H1 (cell line): ENCODE measurements around the gene RAB40B. TPM values are rescaled to one million over a fixed set of nuclear protein-coding genes. Genes with fewer than 3 reads are reported as not detected.

Experiments
- CTCF ChIA-PET: fragments of 300-600 bp; sonication (Branson Sonifier 250); formaldehyde crosslinking; loops from one replicate; lab custom pipeline; 2021; ENCODE audit not compliant: partially characterized antibody; lab: Charles Lee
- POLR2A ChIA-PET: fragments of 300-600 bp; sonication (Branson Sonifier 250); formaldehyde crosslinking; loops from one replicate; lab custom pipeline; 2021; ENCODE audit warnings: inconsistent platforms; ENCODE audit not compliant: partially characterized antibody; lab: Charles Lee
- DNase-seq, 2 experiments: peaks; one replicate each; pipeline versions ENCODE4 v3.0.0 to v3.0.0-alpha.2; 2010 to 2022; ENCODE audit warnings: low spot score in 2 of 2, low read depth in 1 of 2, mixed read lengths in 1 of 2
- FAIRE-seq: peaks from 2 replicates; lab custom pipeline; 2011; peaks lifted over from hg19 to GRCh38; lab: Jason Lieb, UNC
- H2AFZ ChIP-seq: 2 replicates; pipeline ENCODE4 v1.8.1; 2012; ENCODE audit warnings: low read length, inconsistent platforms
- H2AK5ac ChIP-seq: 2 replicates; pipeline ENCODE4 v1.6.1; 2013; ENCODE audit warnings: low read depth, low read length
- H2BK120ac ChIP-seq: replicated peaks from 2 replicates; pipeline ENCODE3; 2013; ENCODE audit warnings: low read depth, low read length, inconsistent platforms
- H2BK12ac ChIP-seq: 2 replicates; pipeline ENCODE4 v1.6.1; 2013; ENCODE audit warnings: low read depth, low read length
- H2BK15ac ChIP-seq: 2 replicates; pipeline ENCODE4 v1.6.1; 2013; ENCODE audit warnings: low read length
- H2BK20ac ChIP-seq: 2 replicates; pipeline ENCODE4 v1.6.1; 2013; ENCODE audit warnings: low read length
- H2BK5ac ChIP-seq: 2 replicates; pipeline ENCODE4 v1.6.1; 2013; ENCODE audit warnings: low read depth, low read length
- H3K14ac ChIP-seq: 2 replicates; pipeline ENCODE4 v1.6.1; 2013; ENCODE audit warnings: inconsistent platforms; ENCODE audit not compliant: insufficient read length
- H3K18ac ChIP-seq: 2 replicates; pipeline ENCODE4 v1.6.1; 2013; ENCODE audit warnings: low read length; ENCODE audit errors: extremely low read depth
- H3K23ac ChIP-seq: 2 replicates; pipeline ENCODE4 v1.6.1; 2013; ENCODE audit warnings: inconsistent platforms; ENCODE audit not compliant: insufficient read length
- H3K23me2 ChIP-seq: 2 replicates; pipeline ENCODE4 v1.6.1; 2013; ENCODE audit warnings: low read depth, low read length
- H3K27ac ChIP-seq: 2 replicates; pipeline ENCODE4 v1.6.1; 2011; ENCODE audit warnings: low read depth, low read length, inconsistent platforms
- H3K27me3 ChIP-seq, 4 experiments: replicated peaks in 1 of 4; 1 replicate in 1 of 4; 2 replicates in 3 of 4; pipeline versions ENCODE4 v1.6.1 to v1.8.1; 2011 to 2013; ENCODE audit warnings: low read length in 3 of 4, mild to moderate bottlenecking in 3 of 4, inconsistent platforms in 2 of 4, mixed read lengths in 2 of 4, moderate library complexity in 1 of 4; ENCODE audit not compliant: control insufficient read depth in 3 of 4, insufficient read depth in 3 of 4; ENCODE audit errors: extremely low read depth in 1 of 4
- H3K36me3 ChIP-seq, 4 experiments: 2 replicates each; pipeline versions ENCODE4 v1.6.1 to v1.8.1; 2011 to 2013; ENCODE audit warnings: mild to moderate bottlenecking in 4 of 4, low read length in 3 of 4, moderate library complexity in 2 of 4, control low read depth in 1 of 4, inconsistent platforms in 1 of 4; ENCODE audit not compliant: insufficient read depth in 4 of 4, control insufficient read depth in 2 of 4
- H3K4ac ChIP-seq: replicated peaks from 2 replicates; pipeline ENCODE3; 2013; ENCODE audit warnings: low read length, low read depth, mixed read lengths, inconsistent platforms; ENCODE audit not compliant: insufficient read length
- H3K4me1 ChIP-seq, 4 experiments: replicated peaks in 1 of 4; 1 replicate in 1 of 4; 2 replicates in 3 of 4; pipeline versions ENCODE4 v1.6.1 to v1.8.1; 2011 to 2013; ENCODE audit warnings: low read length in 3 of 4, inconsistent platforms in 2 of 4, mixed read lengths in 1 of 4; ENCODE audit not compliant: insufficient read depth in 4 of 4, control insufficient read depth in 3 of 4
- H3K4me2 ChIP-seq, 2 experiments: 2 replicates each; pipeline versions ENCODE4 v1.6.1 to v1.8.1; 2011 to 2013; ENCODE audit warnings: low read depth in 2 of 2, low read length in 2 of 2, control low read depth in 1 of 2, inconsistent platforms in 1 of 2, mild to moderate bottlenecking in 1 of 2; ENCODE audit not compliant: insufficient read depth in 1 of 2
- H3K4me3 ChIP-seq, 4 experiments: fragments of 200-600, 300-600 bp in 1 of 4; sonication (generic), shearing (Covaris generic), sonication (Bioruptor Twin) in 1 of 4; 2 replicates each; pipeline versions ENCODE4 v1.5.1 to v1.8.1; 2011 to 2016; ENCODE audit warnings: low read length in 4 of 4, low read depth in 3 of 4, control low read depth in 2 of 4, inconsistent platforms in 2 of 4, mild to moderate bottlenecking in 2 of 4, mixed read lengths in 1 of 4, moderate library complexity in 1 of 4; ENCODE audit not compliant: insufficient read depth in 2 of 4; ENCODE audit errors: extremely low read depth in 1 of 4
- H3K56ac ChIP-seq: replicated peaks from 2 replicates; pipeline ENCODE3; 2013; ENCODE audit warnings: low read depth, mild to moderate bottlenecking, mixed read lengths, low read length, inconsistent platforms; ENCODE audit not compliant: insufficient read length
- H3K79me1 ChIP-seq: 2 replicates; pipeline ENCODE4 v1.6.1; 2013; ENCODE audit warnings: low read depth, low read length, control low read depth
- H3K79me2 ChIP-seq, 2 experiments: 2 replicates each; pipeline versions ENCODE4 v1.6.1 to v1.8.1; 2012 to 2013; ENCODE audit warnings: low read length in 2 of 2, mild to moderate bottlenecking in 2 of 2, inconsistent platforms in 1 of 2; ENCODE audit not compliant: insufficient read depth in 2 of 2, control insufficient read depth in 1 of 2
- H3K9ac ChIP-seq, 4 experiments: replicated peaks in 1 of 4; 1 replicate in 1 of 4; 2 replicates in 3 of 4; pipeline versions ENCODE4 v1.6.1 to v1.8.1; 2011 to 2013; ENCODE audit warnings: low read depth in 3 of 4, low read length in 3 of 4, control low read depth in 2 of 4, mild to moderate bottlenecking in 2 of 4, moderate library complexity in 2 of 4, inconsistent platforms in 1 of 4; ENCODE audit errors: extremely low read depth in 1 of 4
- H3K9me3 ChIP-seq, 2 experiments: 2 replicates each; pipeline versions ENCODE4 v1.6.1 to v1.8.1; 2012 to 2013; ENCODE audit warnings: mild to moderate bottlenecking in 2 of 2, moderate library complexity in 2 of 2, control low read depth in 1 of 2, inconsistent platforms in 1 of 2, low read depth in 1 of 2, low read length in 1 of 2, mixed read lengths in 1 of 2; ENCODE audit not compliant: insufficient read depth in 2 of 2
- H4K20me1 ChIP-seq, 2 experiments: replicated peaks in 1 of 2; 2 replicates each; pipeline versions ENCODE3 to v1.8.1; 2011 to 2013; ENCODE audit warnings: inconsistent platforms in 2 of 2, low read length in 2 of 2, mild to moderate bottlenecking in 1 of 2; ENCODE audit not compliant: insufficient read depth in 2 of 2, control insufficient read depth in 1 of 2
- H4K5ac ChIP-seq: 2 replicates; pipeline ENCODE4 v1.6.1; 2013; ENCODE audit warnings: low read length, low read depth, mixed read lengths, inconsistent platforms; ENCODE audit not compliant: insufficient read length
- H4K8ac ChIP-seq: 2 replicates; pipeline ENCODE4 v1.8.0; 2013; ENCODE audit warnings: mild to moderate bottlenecking, moderate library complexity, low read length, inconsistent platforms; ENCODE audit not compliant: insufficient read depth; ENCODE audit errors: extremely low read depth
- H4K91ac ChIP-seq: replicated peaks from 2 replicates; pipeline ENCODE3; 2013; ENCODE audit warnings: low read length, mixed read lengths, inconsistent platforms; ENCODE audit not compliant: insufficient read length
- BCL11A ChIP-seq, 2 experiments: IDR thresholded peaks; one replicate each; pipeline ENCODE4 v1.6.1; 2011; ENCODE audit warnings: low read depth in 2 of 2, low read length in 2 of 2, mild to moderate bottlenecking in 2 of 2
- CEBPB ChIP-seq: IDR thresholded peaks from 2 replicates; pipeline ENCODE4 v1.6.1; 2012; ENCODE audit warnings: low read depth, low read length
- EGR1 ChIP-seq: IDR thresholded peaks from 2 replicates; pipeline ENCODE4 v1.6.1; 2011; ENCODE audit warnings: low read depth, low read length, borderline replicate concordance
- JUN ChIP-seq: IDR thresholded peaks from 2 replicates; pipeline ENCODE4 v1.6.1; 2011; ENCODE audit warnings: low read depth, mild to moderate bottlenecking, improper control_type of control experiment, low read length
- RXRA ChIP-seq: IDR thresholded peaks from 2 replicates; pipeline ENCODE4 v1.6.1; 2011; ENCODE audit warnings: low read depth, mild to moderate bottlenecking, low read length, moderate library complexity; ENCODE audit not compliant: insufficient read depth
- SAP30 ChIP-seq: fragments of 300-600 bp; sonication (generic); IDR thresholded peaks from 2 replicates; pipeline ENCODE4 v1.7.1; 2012; ENCODE audit warnings: low read length, moderate library complexity, mild to moderate bottlenecking, inconsistent platforms; ENCODE audit not compliant: insufficient read depth, insufficient replicate concordance
- SRF ChIP-seq: IDR thresholded peaks from 2 replicates; pipeline ENCODE4 v1.6.1; 2011; ENCODE audit warnings: mild to moderate bottlenecking, low read depth, low read length, moderate library complexity
- WGBS, 2 experiments: shearing (Covaris generic) in 1 of 2; methylation state at CpG; one replicate each; pipeline versions ENCODE4 v1.1.6 to v1.1.7; 2013 to 2015; ENCODE audit warnings: low lambda C conversion rate in 2 of 2, mixed read lengths in 2 of 2, inconsistent platforms in 1 of 2, low coverage in 1 of 2, missing lambda C conversion rate in 1 of 2; ENCODE audit not compliant: insufficient replicate concordance in 2 of 2, insufficient coverage in 1 of 2, insufficient read length in 1 of 2; ENCODE audit errors: extremely low coverage in 1 of 2, missing lambda C conversion rate in 1 of 2; 5-methylcytosine and 5-hydroxymethylcytosine counted together
- polyA plus RNA-seq, 7 experiments: library from polyadenylated mRNA; depleted of rRNA in 3 of 7; stranded (reverse) in 5 of 7; unstranded in 2 of 7; fragments of >200 nt in 5 of 7; fragments of 200-250 nt in 2 of 7; gene quantifications; 1 replicate in 5 of 7; 2 replicates in 1 of 7; 4 replicates in 1 of 7; pipeline versions ENCODE4 v1.2.1 to v1.2.3, GENCODE V29; 2011 to 2013; ENCODE audit warnings: missing spikeins in 2 of 7, mixed read lengths in 2 of 7
- total RNA-seq: library from RNA; stranded (reverse); fragmentation: NEBNext Ultra II Directional; extraction: Animal tissue kit (Norgen Biotek cat#: 25700); gene quantifications from 2 replicates; pipeline ENCODE4 v1.2.1, GENCODE V29; 2021
- TF ChIP-seq, protein P1 (sequence below): IDR thresholded peaks from 2 replicates; pipeline ENCODE4 v1.6.1; 2012; ENCODE audit warnings: low read length, inconsistent platforms
- TF ChIP-seq, protein P2 (sequence below): IDR thresholded peaks from 2 replicates; pipeline ENCODE4 v1.6.1; 2011; ENCODE audit warnings: low read depth, mild to moderate bottlenecking, low read length; ENCODE audit not compliant: insufficient read depth

RAB40B gene
- total and polyA plus RNA-seq, 2 of the 8 experiments (the other 6 are each of a cell fraction or from before 2014, with no cell fraction given), result 3.1 to 4.6 TPM

DNA sequence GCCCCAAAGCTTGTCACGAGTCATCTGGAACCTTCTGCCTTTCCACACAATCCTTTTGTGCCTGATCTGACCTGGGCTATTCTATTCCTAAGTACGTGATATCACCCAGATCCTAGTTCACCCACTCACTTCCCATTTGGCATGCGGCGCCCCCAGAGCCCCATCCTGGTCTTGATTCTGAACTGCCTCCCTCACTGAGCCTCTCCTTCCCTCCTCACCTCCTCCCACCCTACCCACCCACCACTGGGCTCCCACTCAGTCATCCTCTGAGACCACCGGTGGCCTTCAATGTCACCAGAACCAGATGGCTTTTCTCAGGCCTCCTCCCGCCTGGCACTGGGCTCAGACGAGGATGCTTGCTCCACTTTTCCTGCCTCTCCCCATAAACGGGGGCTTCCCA is 68.8 kb downstream of the RAB40B start:
- no peak for DNase-seq
- no peak overlapping the region for H2BK15ac ChIP-seq
- peaks cover 12 to 36% (median 16%) of the 10 kb centered on the region in 4 experiments for H3K36me3 ChIP-seq
- no peak overlapping the region for H3K23ac ChIP-seq
- no peak overlapping the region for H2BK120ac ChIP-seq
- H3K56ac ChIP-seq, result no peak overlapping the region
- ChIA-PET CTCF (interaction anchor here (4.3 kb wide), 1 partner anchor 14 kb away, joined by 18 read pairs; no protein-coding TSS in a partner anchor), POLR2A (no interaction called here)
- no peak overlapping the region for H2BK12ac ChIP-seq
- H4K8ac ChIP-seq, result peak overlapping the region; percentile 31; the same call in 1 of the 2 replicates
- no peak for TF ChIP-seq EGR1
- no peak for TF ChIP-seq BCL11A (IDR thresholded peaks at IDR 0.05; ENCODE audit: low read depth in 2 of 2, low read length in 2 of 2)
- TF ChIP-seq, protein P1, sequence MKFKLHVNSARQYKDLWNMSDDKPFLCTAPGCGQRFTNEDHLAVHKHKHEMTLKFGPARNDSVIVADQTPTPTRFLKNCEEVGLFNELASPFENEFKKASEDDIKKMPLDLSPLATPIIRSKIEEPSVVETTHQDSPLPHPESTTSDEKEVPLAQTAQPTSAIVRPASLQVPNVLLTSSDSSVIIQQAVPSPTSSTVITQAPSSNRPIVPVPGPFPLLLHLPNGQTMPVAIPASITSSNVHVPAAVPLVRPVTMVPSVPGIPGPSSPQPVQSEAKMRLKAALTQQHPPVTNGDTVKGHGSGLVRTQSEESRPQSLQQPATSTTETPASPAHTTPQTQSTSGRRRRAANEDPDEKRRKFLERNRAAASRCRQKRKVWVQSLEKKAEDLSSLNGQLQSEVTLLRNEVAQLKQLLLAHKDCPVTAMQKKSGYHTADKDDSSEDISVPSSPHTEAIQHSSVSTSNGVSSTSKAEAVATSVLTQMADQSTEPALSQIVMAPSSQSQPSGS, result no peak
- TF ChIP-seq, protein P2, sequence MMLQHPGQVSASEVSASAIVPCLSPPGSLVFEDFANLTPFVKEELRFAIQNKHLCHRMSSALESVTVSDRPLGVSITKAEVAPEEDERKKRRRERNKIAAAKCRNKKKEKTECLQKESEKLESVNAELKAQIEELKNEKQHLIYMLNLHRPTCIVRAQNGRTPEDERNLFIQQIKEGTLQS, result no peak
- TF ChIP-seq RXRA, result no peak
- no peak for TF ChIP-seq CEBPB
- no peak for TF ChIP-seq JUN
- TF ChIP-seq SRF, result no peak
- TF ChIP-seq SAP30, result no peak
- H3K4me1 ChIP-seq, result no peaks in the 10 kb centered on the region
- no peak overlapping the region for H2AFZ ChIP-seq
- FAIRE-seq, result no peak
- no peak overlapping the region for H3K18ac ChIP-seq
- H4K20me1 ChIP-seq, result peaks cover 5 to 21% of the 10 kb centered on the region in 2 experiments
- no peak overlapping the region for H3K4ac ChIP-seq
- peaks cover 4 to 43% of the 10 kb centered on the region in 2 experiments; a peak in 3 of 4 replicates for H3K79me2 ChIP-seq
- H2AK5ac ChIP-seq, result no peak overlapping the region
- H3K27me3 ChIP-seq, result no peaks in the 10 kb centered on the region
- no peak overlapping the region for H3K4me2 ChIP-seq
- 89% methylated on average over 7 of the region's 8 CpGs; no CpG with 5 or more reads in 1 of the 2 experiments for WGBS, 2 experiments
- H3K23me2 ChIP-seq, result no peaks in the 10 kb centered on the region; the same call in 1 of the 2 replicates
- no peak overlapping the region for H4K5ac ChIP-seq
- H3K9me3 ChIP-seq, result no peaks in the 10 kb centered on the region
- H3K9ac ChIP-seq, result no peak overlapping the region
- no peak overlapping the region for H3K14ac ChIP-seq
- no peak overlapping the region for H3K4me3 ChIP-seq
- H3K79me1 ChIP-seq, result peaks cover 13% of the 10 kb centered on the region
- no peak overlapping the region for H2BK20ac ChIP-seq
- no peak overlapping the region for H3K27ac ChIP-seq
- H2BK5ac ChIP-seq, result peak overlapping the region; percentile 52; the same call in 1 of the 2 replicates
- no peak overlapping the region for H4K91ac ChIP-seq
